ENCODE results near the gene SEC31B. TPM values are rescaled to one million over a fixed set of nuclear protein-coding genes. Genes with fewer than 3 reads are reported as not detected.

The SEC31B gene
- total RNA-seq, 6 experiments from 2014 or later, result 2.3 to 4.1 (median 2.5) TPM

DNA sequence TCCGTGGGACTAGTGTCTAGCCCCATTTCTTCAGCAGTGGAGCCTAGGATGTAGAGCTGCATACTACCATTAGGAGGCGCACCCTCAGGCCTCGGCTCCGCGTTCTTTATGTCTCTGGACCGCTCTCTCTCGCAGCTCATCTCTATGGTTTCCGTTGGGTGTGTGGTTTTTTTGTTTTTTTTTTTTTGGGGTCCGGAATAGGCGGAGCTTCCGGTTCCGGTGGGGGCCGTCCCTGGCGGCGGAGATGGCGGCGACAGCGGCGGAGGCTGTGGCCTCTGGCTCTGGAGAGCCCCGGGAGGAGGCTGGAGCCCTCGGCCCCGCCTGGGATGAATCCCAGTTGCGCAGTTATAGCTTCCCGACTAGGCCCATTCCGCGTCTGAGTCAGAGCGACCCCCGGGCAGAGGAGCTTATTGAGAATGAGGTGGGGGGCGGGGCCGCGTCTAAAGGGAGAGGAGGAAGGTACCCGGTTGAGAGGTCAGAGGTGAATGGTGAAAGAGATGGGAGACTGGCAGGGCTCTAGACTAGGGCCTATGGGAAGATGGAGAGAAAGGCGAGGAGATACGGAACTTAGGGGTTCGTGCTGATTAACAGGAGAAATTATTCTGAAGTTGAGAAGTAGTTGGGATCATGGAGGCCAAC lies 16.2 kb upstream of the SEC31B start, which contains the start of gene HIF1AN:
Gene HIF1AN, plus strand, starts transcription at position 229 of the 639 bp plus-strand sequence. Its CDS starts 16 bp downstream, at position 245.
- peaks cover 14% of the 10 kb centered on the region for H3K36me3 Mint-ChIP-seq (ENCODE audit: low read depth)
- DNase-seq, result peak; percentile 90
- no peaks in the 10 kb centered on the region for H3K9me3 Mint-ChIP-seq
- TF ChIP-seq, protein P1, sequence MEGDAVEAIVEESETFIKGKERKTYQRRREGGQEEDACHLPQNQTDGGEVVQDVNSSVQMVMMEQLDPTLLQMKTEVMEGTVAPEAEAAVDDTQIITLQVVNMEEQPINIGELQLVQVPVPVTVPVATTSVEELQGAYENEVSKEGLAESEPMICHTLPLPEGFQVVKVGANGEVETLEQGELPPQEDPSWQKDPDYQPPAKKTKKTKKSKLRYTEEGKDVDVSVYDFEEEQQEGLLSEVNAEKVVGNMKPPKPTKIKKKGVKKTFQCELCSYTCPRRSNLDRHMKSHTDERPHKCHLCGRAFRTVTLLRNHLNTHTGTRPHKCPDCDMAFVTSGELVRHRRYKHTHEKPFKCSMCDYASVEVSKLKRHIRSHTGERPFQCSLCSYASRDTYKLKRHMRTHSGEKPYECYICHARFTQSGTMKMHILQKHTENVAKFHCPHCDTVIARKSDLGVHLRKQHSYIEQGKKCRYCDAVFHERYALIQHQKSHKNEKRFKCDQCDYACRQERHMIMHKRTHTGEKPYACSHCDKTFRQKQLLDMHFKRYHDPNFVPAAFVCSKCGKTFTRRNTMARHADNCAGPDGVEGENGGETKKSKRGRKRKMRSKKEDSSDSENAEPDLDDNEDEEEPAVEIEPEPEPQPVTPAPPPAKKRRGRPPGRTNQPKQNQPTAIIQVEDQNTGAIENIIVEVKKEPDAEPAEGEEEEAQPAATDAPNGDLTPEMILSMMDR (IDR thresholded peaks at IDR 0.05), result peak; percentile 92
- no peaks in the 10 kb centered on the region; the same call in 1 of the 2 replicates for H3K27me3 Mint-ChIP-seq (ENCODE audit: insufficient read depth)
- no peak within 1 kb of the TSS; the same call in 1 of the 2 replicates for H3K27ac Mint-ChIP-seq
- no peaks in the 10 kb centered on the region for H3K4me1 Mint-ChIP-seq (ENCODE audit: low read depth)
- no peak within 1 kb of the TSS for H3K4me3 Mint-ChIP-seq

DNA sequence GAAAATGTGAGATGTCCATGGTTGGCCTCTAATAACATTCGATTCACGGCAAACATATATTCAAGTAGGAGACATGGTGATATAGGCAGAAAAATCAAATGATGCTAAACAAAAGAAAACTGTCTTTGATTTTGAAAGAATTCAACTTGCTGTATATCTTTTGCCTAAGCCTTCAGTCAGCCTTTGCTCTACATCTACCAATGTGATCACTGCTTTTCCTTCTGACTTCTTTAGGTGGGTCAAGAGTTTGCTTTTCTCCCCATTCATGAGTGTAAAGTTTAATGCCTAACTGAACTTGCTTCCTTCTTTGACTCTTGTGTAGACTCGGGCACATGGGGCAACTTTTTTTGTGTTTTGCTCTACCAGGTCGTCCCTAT lies 15.7 kb upstream of the SEC31B start:
- DNase-seq, result no peak
- Mint-ChIP-seq H3K27me3 (ENCODE audit: insufficient read depth) (no peaks in the 10 kb centered on the region; the same call in 1 of the 2 replicates), H3K4me3 (no peak overlapping the region), H3K9me3 (no peaks in the 10 kb centered on the region), H3K4me1 (ENCODE audit: low read depth) (peaks cover 2% of the 10 kb centered on the region), H3K27ac (no peak overlapping the region), H3K36me3 (ENCODE audit: low read depth) (peaks cover 9% of the 10 kb centered on the region)
- TF ChIP-seq, protein P1 (IDR thresholded peaks at IDR 0.05), result no peak

GRCh38 chr10:100534726-100535125 lies 15.1 kb upstream of the SEC31B start:
- Mint-ChIP-seq H3K4me3 (no peak overlapping the region), H3K27me3 (ENCODE audit: insufficient read depth) (no peaks in the 10 kb centered on the region; the same call in 1 of the 2 replicates), H3K27ac (no peak overlapping the region), H3K36me3 (ENCODE audit: low read depth) (peaks cover 8% of the 10 kb centered on the region), H3K9me3 (no peaks in the 10 kb centered on the region), H3K4me1 (ENCODE audit: low read depth) (peaks cover 8% of the 10 kb centered on the region)
- DNase-seq, result no peak
- TF ChIP-seq, protein P1 (IDR thresholded peaks at IDR 0.05), result no peak

DNA sequence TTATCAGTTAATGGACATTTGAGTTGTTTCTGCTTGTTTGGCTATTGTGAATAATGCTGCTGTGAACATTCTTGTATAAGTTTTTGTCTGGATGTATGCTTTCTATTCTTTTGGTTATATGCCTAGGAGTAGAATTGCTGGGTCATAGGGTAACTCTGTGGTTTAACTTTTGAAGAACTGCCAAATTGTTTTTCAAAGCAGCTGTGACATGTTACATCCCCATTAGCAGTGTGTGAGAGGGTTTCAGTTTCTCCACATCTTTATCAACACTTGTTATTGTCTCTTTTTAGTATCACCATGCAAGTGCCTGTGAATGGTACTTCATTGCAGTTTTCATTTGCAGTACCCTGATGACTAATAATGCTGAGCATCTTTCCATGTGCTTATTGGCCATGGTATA lies 12.1 kb upstream of the SEC31B start:
- Mint-ChIP-seq H3K27ac (no peak overlapping the region), H3K4me1 (ENCODE audit: low read depth) (peaks cover 16% of the 10 kb centered on the region), H3K36me3 (ENCODE audit: low read depth) (no peaks in the 10 kb centered on the region; the same call in 1 of the 2 replicates), H3K9me3 (no peaks in the 10 kb centered on the region), H3K4me3 (no peak overlapping the region), H3K27me3 (ENCODE audit: insufficient read depth) (no peaks in the 10 kb centered on the region; the same call in 1 of the 2 replicates)
- TF ChIP-seq, protein P1 (IDR thresholded peaks at IDR 0.05), result no peak
- DNase-seq, result no peak

DNA sequence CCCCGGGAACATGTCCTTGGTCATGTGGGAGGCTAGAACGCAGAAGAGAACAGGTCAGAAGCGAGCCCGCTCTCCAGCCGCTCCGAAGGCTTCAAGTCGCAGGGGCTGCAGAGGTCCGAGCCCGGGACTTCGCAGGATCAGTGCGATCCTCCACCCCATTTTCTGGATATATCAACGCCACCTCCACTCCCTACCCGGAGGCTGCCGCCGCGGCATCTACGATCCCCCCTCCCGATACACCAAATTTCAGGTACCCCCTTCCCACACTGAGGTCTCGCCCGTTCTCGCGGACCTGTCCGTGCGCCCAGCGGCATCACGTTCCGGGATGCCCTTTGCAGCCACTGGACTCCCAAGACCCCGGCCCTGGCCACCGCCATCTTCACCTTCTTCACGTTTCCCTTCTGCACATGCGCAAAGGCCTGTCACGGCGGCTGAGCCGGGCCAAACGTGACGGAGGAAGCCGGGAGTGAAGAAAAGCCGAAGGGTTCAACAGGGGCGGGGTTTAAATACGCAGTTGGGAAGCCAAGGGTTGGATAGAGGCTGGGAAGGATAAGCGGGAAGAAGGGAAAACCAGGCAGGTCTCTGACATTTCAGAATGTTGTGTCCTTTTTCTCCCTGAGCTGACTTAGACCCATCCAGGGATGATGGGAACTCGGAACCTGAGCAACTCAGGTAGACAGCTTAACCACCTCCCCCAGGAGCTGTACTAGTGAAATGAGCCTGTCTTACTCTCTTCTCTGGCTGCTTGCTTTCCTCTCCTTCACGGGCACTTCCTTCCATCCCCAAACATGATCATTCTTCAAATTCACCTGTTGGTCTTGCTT lies 10.0 kb upstream of the SEC31B start, which contains the start of gene NDUFB8:
Gene NDUFB8, minus strand, starts transcription at position 397 of the 824 bp plus-strand sequence. Its CDS starts 20 bp downstream, at position 377.
- no peaks in the 10 kb centered on the region for H3K9me3 Mint-ChIP-seq
- peak within 1 kb of the TSS; percentile 94 for H3K27ac Mint-ChIP-seq
- TF ChIP-seq, protein P1 (IDR thresholded peaks at IDR 0.05), result no peak
- H3K36me3 Mint-ChIP-seq (ENCODE audit: low read depth), result peaks cover 11% of the 10 kb centered on the region; the same call in 1 of the 2 replicates
- H3K27me3 Mint-ChIP-seq (ENCODE audit: insufficient read depth), result no peaks in the 10 kb centered on the region; the same call in 1 of the 2 replicates
- DNase-seq, result peak; percentile 75
- H3K4me1 Mint-ChIP-seq (ENCODE audit: low read depth), result peaks cover 16% of the 10 kb centered on the region
- H3K4me3 Mint-ChIP-seq, result peak within 1 kb of the TSS; percentile 98

Data from HFFc6 (cell line).